DND-41 (cell line): ENCODE data around the gene PHLPP1.

ENCODE experiments used
- ATAC-seq: fragments of 200-7000 bp; cut with Tn5 transposase; 3 replicates; pipeline ENCODE4 v1.9.1; 2021; ENCODE audit warnings: low read depth; ENCODE audit not compliant: insufficient read depth
- DNase-seq: peaks from one replicate; pipeline ENCODE4 v3.0.0-alpha.2; 2020
- H2AFZ ChIP-seq: 2 replicates; pipeline ENCODE4 v1.6.0; 2012; ENCODE audit warnings: low read depth, low read length
- H3K27ac ChIP-seq: 2 replicates; pipeline ENCODE4 v1.5.1; 2012; ENCODE audit warnings: low read length, inconsistent platforms
- H3K27me3 ChIP-seq: fragments of 200-600 bp; sonication (generic); 2 replicates; pipeline ENCODE4 v1.6.0; 2012; ENCODE audit warnings: low read length, mild to moderate bottlenecking, inconsistent platforms; ENCODE audit not compliant: insufficient read depth, poor library complexity
- H3K36me3 ChIP-seq: 2 replicates; pipeline ENCODE4 v1.5.1; 2012; ENCODE audit warnings: low read length, inconsistent platforms; ENCODE audit not compliant: insufficient read depth
- H3K4me1 ChIP-seq: 2 replicates; pipeline ENCODE4 v1.5.1; 2012; ENCODE audit warnings: mild to moderate bottlenecking, low read length; ENCODE audit not compliant: insufficient read depth
- H3K4me2 ChIP-seq: 2 replicates; pipeline ENCODE4 v1.6.0; 2012; ENCODE audit warnings: mild to moderate bottlenecking, moderate library complexity, low read length, inconsistent platforms; ENCODE audit not compliant: insufficient read depth
- H3K4me3 ChIP-seq, 2 experiments: fragments of 200-600 bp in 1 of 2; shearing (Covaris generic) in 1 of 2; 2 replicates each; pipeline ENCODE4 v1.5.1; 2012 to 2016; ENCODE audit warnings: inconsistent platforms in 2 of 2, low read length in 2 of 2, mild to moderate bottlenecking in 2 of 2, low read depth in 1 of 2, moderate library complexity in 1 of 2
- H3K79me2 ChIP-seq: 2 replicates; pipeline ENCODE4 v1.6.0; 2012; ENCODE audit warnings: low read length, inconsistent platforms; ENCODE audit not compliant: insufficient read depth
- H3K9ac ChIP-seq: 2 replicates; pipeline ENCODE4 v1.6.0; 2012; ENCODE audit warnings: low read depth, mild to moderate bottlenecking, inconsistent platforms, low read length, moderate library complexity
- H3K9me3 ChIP-seq: 2 replicates; pipeline ENCODE4 v1.5.1; 2012; ENCODE audit warnings: low read length, moderate library complexity, mild to moderate bottlenecking, inconsistent platforms; ENCODE audit not compliant: insufficient read depth, severe bottlenecking
- H4K20me1 ChIP-seq: 2 replicates; pipeline ENCODE4 v1.6.0; 2012; ENCODE audit warnings: low read length; ENCODE audit not compliant: insufficient read depth
- EZH2 ChIP-seq: IDR thresholded peaks from 3 replicates; pipeline ENCODE4 v1.6.1; 2012; ENCODE audit warnings: borderline replicate concordance, low read depth, mild to moderate bottlenecking, moderate library complexity, low read length, inconsistent platforms; ENCODE audit not compliant: severe bottlenecking
- TF ChIP-seq, protein P1 (sequence below): IDR thresholded peaks from 2 replicates; pipeline ENCODE4 v1.5.1; 2012; ENCODE audit warnings: borderline replicate concordance, low read length, moderate library complexity, mild to moderate bottlenecking; ENCODE audit not compliant: poor library complexity, severe bottlenecking; ENCODE audit errors: extremely low read depth

The PHLPP1 gene

DNA sequence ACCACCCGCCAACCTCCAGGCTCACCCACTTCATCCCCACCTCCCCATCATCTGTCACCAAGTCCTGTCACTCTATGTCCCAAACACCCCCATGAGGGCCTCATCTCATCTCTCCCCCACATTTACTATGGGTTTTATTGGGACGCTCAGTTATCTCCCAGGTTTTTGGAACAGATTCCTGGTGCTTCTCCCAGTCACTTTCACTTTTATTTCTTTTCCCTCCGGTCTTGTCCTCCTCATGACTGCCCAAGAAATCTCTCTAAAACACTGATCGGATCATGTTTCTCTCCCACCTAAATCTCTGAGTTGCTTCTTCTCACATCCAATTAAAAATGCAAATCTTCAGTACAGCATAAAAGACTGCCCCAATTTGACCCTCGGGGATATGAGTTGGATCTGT lies 273.1 kb downstream of the PHLPP1 start:
- Histone ChIP-seq H3K4me3 (no peak overlapping the region), H3K36me3 (no peaks in the 10 kb centered on the region), H3K27me3 (no peaks in the 10 kb centered on the region), H4K20me1 (no peaks in the 10 kb centered on the region), H3K79me2 (no peaks in the 10 kb centered on the region), H3K4me1 (no peaks in the 10 kb centered on the region), H3K9ac (no peak overlapping the region), H3K9me3 (no peaks in the 10 kb centered on the region), H3K4me2 (no peak overlapping the region), H3K27ac (no peak overlapping the region), H2AFZ (no peak overlapping the region)
- ATAC-seq (no peak), DNase-seq (no peak)
- TF ChIP-seq, protein P1, sequence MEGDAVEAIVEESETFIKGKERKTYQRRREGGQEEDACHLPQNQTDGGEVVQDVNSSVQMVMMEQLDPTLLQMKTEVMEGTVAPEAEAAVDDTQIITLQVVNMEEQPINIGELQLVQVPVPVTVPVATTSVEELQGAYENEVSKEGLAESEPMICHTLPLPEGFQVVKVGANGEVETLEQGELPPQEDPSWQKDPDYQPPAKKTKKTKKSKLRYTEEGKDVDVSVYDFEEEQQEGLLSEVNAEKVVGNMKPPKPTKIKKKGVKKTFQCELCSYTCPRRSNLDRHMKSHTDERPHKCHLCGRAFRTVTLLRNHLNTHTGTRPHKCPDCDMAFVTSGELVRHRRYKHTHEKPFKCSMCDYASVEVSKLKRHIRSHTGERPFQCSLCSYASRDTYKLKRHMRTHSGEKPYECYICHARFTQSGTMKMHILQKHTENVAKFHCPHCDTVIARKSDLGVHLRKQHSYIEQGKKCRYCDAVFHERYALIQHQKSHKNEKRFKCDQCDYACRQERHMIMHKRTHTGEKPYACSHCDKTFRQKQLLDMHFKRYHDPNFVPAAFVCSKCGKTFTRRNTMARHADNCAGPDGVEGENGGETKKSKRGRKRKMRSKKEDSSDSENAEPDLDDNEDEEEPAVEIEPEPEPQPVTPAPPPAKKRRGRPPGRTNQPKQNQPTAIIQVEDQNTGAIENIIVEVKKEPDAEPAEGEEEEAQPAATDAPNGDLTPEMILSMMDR, result no peak
- no peak for TF ChIP-seq EZH2

DNA sequence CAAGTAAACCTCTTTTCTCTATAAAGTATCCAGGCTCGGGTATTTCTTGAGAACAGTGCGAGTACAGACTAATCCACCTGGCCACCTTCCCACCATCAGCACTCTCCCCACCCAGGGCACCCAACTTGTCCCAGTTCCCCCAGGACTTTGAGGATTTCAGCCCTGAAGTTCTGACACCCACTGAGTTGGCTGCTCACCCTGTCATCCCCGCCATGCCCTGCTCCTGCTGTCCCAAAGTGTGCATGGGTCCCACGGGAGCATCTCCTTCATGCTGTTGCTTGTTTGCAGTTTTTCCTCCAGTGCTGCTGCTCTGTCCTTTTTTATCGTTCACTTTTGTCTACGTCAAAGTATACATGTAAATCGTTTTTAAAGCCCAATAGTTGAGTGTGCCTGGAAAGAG lies 273.9 kb downstream of the PHLPP1 start:
- Histone ChIP-seq H3K9ac (no peak overlapping the region), H3K36me3 (no peaks in the 10 kb centered on the region), H2AFZ (no peak overlapping the region), H3K4me2 (no peak overlapping the region), H3K27ac (no peak overlapping the region), H3K4me1 (no peaks in the 10 kb centered on the region), H3K79me2 (no peaks in the 10 kb centered on the region), H3K27me3 (no peaks in the 10 kb centered on the region), H4K20me1 (no peaks in the 10 kb centered on the region), H3K9me3 (no peaks in the 10 kb centered on the region), H3K4me3 (no peak overlapping the region)
- DNase-seq (no peak), ATAC-seq (no peak)
- TF ChIP-seq, protein P1, result no peak
- no peak for TF ChIP-seq EZH2

DNA sequence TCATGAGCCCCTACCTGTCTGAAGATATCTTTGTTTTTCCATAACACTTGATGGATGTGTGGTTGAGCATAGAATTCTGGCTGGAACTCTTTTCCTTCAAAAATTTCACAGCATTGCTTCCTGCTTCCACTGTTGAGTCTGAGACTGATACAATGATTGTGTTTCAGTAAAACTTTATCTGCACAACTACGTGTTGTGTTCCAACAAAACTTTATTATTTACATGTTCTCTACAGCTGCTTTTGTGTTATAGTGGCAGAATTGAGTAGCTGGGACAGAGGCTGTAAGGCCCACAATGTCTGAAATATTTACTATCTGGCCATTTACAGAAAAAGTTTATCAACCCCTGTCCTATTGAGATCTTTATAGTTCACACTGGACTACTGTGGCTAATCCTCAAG lies 275.3 kb downstream of the PHLPP1 start:
- no peaks in the 10 kb centered on the region for H4K20me1 ChIP-seq
- DNase-seq, result no peak
- no peaks in the 10 kb centered on the region for H3K9me3 ChIP-seq
- H3K36me3 ChIP-seq, result no peaks in the 10 kb centered on the region
- no peaks in the 10 kb centered on the region for H3K79me2 ChIP-seq
- H3K27ac ChIP-seq, result no peak overlapping the region
- H3K9ac ChIP-seq, result no peak overlapping the region
- TF ChIP-seq, protein P1, result no peak
- TF ChIP-seq EZH2, result no peak
- H3K4me1 ChIP-seq, result no peaks in the 10 kb centered on the region
- H2AFZ ChIP-seq, result no peak overlapping the region
- H3K4me2 ChIP-seq, result no peak overlapping the region
- no peak for ATAC-seq
- H3K27me3 ChIP-seq, result no peaks in the 10 kb centered on the region
- H3K4me3 ChIP-seq, result no peak overlapping the region

DNA sequence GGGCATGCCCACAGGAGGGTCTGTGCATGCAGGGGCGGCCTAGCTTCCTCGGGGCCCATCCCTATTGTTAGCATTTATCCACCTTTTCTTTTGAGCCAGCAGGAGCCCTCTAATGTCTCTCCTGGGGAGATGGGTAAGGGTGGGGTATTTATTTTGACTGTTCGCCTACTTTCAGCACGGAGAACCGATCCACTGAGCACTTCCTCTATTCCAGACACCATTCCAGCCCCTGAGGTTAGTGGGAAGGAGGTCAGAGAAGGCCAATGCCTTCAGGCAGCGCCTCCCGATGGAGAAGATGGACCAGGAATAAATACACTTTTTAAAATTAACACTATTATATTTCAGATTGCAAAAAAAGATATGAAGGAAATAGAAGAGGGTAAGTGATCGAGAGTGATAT lies 276.0 kb downstream of the PHLPP1 start:
- no peaks in the 10 kb centered on the region for H4K20me1 ChIP-seq
- no peaks in the 10 kb centered on the region for H3K27me3 ChIP-seq
- no peak overlapping the region for H3K4me3 ChIP-seq
- no peak for ATAC-seq
- TF ChIP-seq, protein P1, result no peak
- no peak for TF ChIP-seq EZH2
- H2AFZ ChIP-seq, result no peak overlapping the region
- no peak overlapping the region for H3K27ac ChIP-seq
- no peak overlapping the region for H3K4me2 ChIP-seq
- H3K79me2 ChIP-seq, result no peaks in the 10 kb centered on the region
- H3K4me1 ChIP-seq, result no peaks in the 10 kb centered on the region
- no peak for DNase-seq
- H3K9me3 ChIP-seq, result no peaks in the 10 kb centered on the region
- H3K9ac ChIP-seq, result no peak overlapping the region
- no peaks in the 10 kb centered on the region for H3K36me3 ChIP-seq
